K562 (cell line): ENCODE results near the gene FSHR. TPM values are rescaled to one million over a fixed set of nuclear protein-coding genes. Genes with fewer than 3 reads are reported as not detected.

Experiments
- ARID4B ChIP-seq: sonication (generic); formaldehyde crosslinking; IDR thresholded peaks from 2 replicates; pipeline ENCODE4 v1.8.0; 2022; ENCODE audit warnings: mild to moderate bottlenecking, missing genetic modification reagents
- MBD1 ChIP-seq: fragments of 250-450 bp; sonication (Bioruptor Pico); IDR thresholded peaks from 2 replicates; pipeline ENCODE4 v1.8.0; 2022; ENCODE audit warnings: inconsistent platforms
- MCM3 ChIP-seq: fragments of 450-650 bp; IDR thresholded peaks from 2 replicates; pipeline ENCODE4 v1.6.1; 2016
- MEF2A ChIP-seq: IDR thresholded peaks from 2 replicates; pipeline ENCODE4 v1.6.1; 2011; ENCODE audit warnings: low read depth, mild to moderate bottlenecking, low read length, moderate library complexity; ENCODE audit not compliant: control insufficient read depth
- RAD21 ChIP-seq, 2 experiments: fragments of 250-450 bp in 1 of 2; fragments of 450-650 bp in 1 of 2; sonication (Bioruptor Pico) in 1 of 2; formaldehyde crosslinking in 1 of 2; IDR thresholded peaks in 1 of 2; conservative IDR thresholded peaks in 1 of 2; 2 replicates each; pipeline versions ENCODE4 v1.4.0 to v1.8.0; 2020 to 2022; ENCODE audit warnings: mild to moderate bottlenecking in 2 of 2, moderate library complexity in 1 of 2
- SETDB1 ChIP-seq: IDR thresholded peaks from one replicate; pipeline ENCODE4 v1.6.1; 2012; ENCODE audit warnings: low read length, control low read depth, inconsistent platforms
- TBP ChIP-seq: optimal IDR thresholded peaks from 2 replicates; pipeline ENCODE3; 2011; ENCODE audit warnings: low read depth, low read length, improper control_type of control experiment
- WHSC1 ChIP-seq: IDR thresholded peaks from one replicate; pipeline ENCODE4 v1.6.1; 2012; ENCODE audit warnings: low read length, control low read depth, inconsistent platforms
- ZNF766 ChIP-seq: fragments of 200-800 bp; sonication (Bioruptor generic); conservative IDR thresholded peaks from 2 replicates; pipeline ENCODE4 v1.6.1; 2016; ENCODE audit warnings: missing genetic modification characterization, missing compliant biosample characterization
- polyA plus RNA-seq, 8 experiments: library from polyadenylated mRNA; depleted of rRNA in 4 of 8; stranded (reverse) in 5 of 8; unstranded in 3 of 8; fragments of >200 nt; fragmentation: Nextera tagmentation in 2 of 8; fragmentation: Illumina TruSeq in 1 of 8; extraction: Ambion mirVana in 2 of 8; extraction: Trizol in 1 of 8; gene quantifications; 2 replicates each; pipeline versions ENCODE4 v1.2.1 to v1.2.3, GENCODE V29; 2011 to 2014; ENCODE audit warnings: inconsistent platforms in 1 of 8, missing spikeins in 1 of 8
- total RNA-seq, 7 experiments: library from RNA; depleted of rRNA in 6 of 7; stranded (reverse); fragments of >200 nt in 6 of 7; fragmentation: Illumina TruSeq in 2 of 7; extraction: Trizol in 2 of 7; gene quantifications; 2 replicates each; pipeline versions ENCODE4 v1.2.1 to v1.2.3, GENCODE V29; 2011 to 2021; ENCODE audit warnings: low replicate concordance in 1 of 7
- TF ChIP-seq, protein P1 (sequence below): fragments of 250-450 bp; sonication (Bioruptor Pico); IDR thresholded peaks from 2 replicates; pipeline ENCODE4 v1.4.0; 2020; ENCODE audit warnings: mild to moderate bottlenecking, moderate library complexity, borderline replicate concordance
- TF ChIP-seq, protein P2 (sequence below): fragments of 450-650 bp; IDR thresholded peaks from 2 replicates; pipeline ENCODE4 v1.6.1; 2017; ENCODE audit warnings: mild to moderate bottlenecking, moderate library complexity

FSHR gene
- total and polyA plus RNA-seq, 9 of the 15 experiments (the other 6 are each of a cell fraction or from before 2014, with no cell fraction given) = not detected

GRCh38 chr2:49069829-49070228 lies 84.5 kb downstream of the FSHR start (continued):
- no peak for TF ChIP-seq ARID4B (CRISPR knock-in tag)
- TF ChIP-seq, protein P1, sequence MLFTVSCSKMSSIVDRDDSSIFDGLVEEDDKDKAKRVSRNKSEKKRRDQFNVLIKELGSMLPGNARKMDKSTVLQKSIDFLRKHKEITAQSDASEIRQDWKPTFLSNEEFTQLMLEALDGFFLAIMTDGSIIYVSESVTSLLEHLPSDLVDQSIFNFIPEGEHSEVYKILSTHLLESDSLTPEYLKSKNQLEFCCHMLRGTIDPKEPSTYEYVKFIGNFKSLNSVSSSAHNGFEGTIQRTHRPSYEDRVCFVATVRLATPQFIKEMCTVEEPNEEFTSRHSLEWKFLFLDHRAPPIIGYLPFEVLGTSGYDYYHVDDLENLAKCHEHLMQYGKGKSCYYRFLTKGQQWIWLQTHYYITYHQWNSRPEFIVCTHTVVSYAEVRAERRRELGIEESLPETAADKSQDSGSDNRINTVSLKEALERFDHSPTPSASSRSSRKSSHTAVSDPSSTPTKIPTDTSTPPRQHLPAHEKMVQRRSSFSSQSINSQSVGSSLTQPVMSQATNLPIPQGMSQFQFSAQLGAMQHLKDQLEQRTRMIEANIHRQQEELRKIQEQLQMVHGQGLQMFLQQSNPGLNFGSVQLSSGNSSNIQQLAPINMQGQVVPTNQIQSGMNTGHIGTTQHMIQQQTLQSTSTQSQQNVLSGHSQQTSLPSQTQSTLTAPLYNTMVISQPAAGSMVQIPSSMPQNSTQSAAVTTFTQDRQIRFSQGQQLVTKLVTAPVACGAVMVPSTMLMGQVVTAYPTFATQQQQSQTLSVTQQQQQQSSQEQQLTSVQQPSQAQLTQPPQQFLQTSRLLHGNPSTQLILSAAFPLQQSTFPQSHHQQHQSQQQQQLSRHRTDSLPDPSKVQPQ (CRISPR knock-in tag) = no peak
- TF ChIP-seq RAD21 (CRISPR knock-in tag; conservative IDR thresholded peaks at IDR 0.05 in 1 of 2, IDR thresholded peaks at IDR 0.05 in 1 of 2) = no peak
- no peak for TF ChIP-seq TBP
- no peak for TF ChIP-seq MEF2A
- TF ChIP-seq, protein P2, sequence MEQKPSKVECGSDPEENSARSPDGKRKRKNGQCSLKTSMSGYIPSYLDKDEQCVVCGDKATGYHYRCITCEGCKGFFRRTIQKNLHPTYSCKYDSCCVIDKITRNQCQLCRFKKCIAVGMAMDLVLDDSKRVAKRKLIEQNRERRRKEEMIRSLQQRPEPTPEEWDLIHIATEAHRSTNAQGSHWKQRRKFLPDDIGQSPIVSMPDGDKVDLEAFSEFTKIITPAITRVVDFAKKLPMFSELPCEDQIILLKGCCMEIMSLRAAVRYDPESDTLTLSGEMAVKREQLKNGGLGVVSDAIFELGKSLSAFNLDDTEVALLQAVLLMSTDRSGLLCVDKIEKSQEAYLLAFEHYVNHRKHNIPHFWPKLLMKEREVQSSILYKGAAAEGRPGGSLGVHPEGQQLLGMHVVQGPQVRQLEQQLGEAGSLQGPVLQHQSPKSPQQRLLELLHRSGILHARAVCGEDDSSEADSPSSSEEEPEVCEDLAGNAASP = no peak
- no peak for TF ChIP-seq ZNF766
- no peak for TF ChIP-seq WHSC1
- no peak for TF ChIP-seq MBD1 (CRISPR knock-in tag)
- TF ChIP-seq MCM3 = no peak
- no peak for TF ChIP-seq SETDB1
